Measurements from ENCODE around the gene CDH5. TPM values are rescaled to one million over a fixed set of nuclear protein-coding genes. Genes with fewer than 3 reads are reported as not detected.

Gene CDH5
- total and polyA plus RNA-seq, 2 of the 4 experiments (the other 2 are of a cell fraction): not detected

GRCh38 chr16:66399930-66400329 is 33.4 kb downstream of the CDH5 start:
- H3K18ac ChIP-seq (ENCODE audit: low read depth, low read length): no peak overlapping the region
- DNase-seq: no peak
- H4K5ac ChIP-seq (ENCODE audit: low read depth, low read length): no peak overlapping the region
- no peak overlapping the region for H3K4me3 ChIP-seq (ENCODE audit: insufficient read depth, low read depth, low read length)
- no peak for ATAC-seq (ENCODE audit: low read depth)
- ChIA-PET POLR2A (ENCODE audit: unreplicated experiment) (no interaction called here), CTCF (no interaction called here)
- no CpG with 5 or more reads among the region's 3 CpGs for WGBS, 2 experiments (ENCODE audit: extremely low coverage in 2 of 2, insufficient read length in 1 of 2)
- H4K20me1 ChIP-seq (ENCODE audit: insufficient read depth, low read length): no peaks in the 10 kb centered on the region
- no peak overlapping the region for H3K56ac ChIP-seq (ENCODE audit: extremely low read depth, insufficient read depth, low read length)
- H3K27ac ChIP-seq (ENCODE audit: insufficient read depth, low read length): no peak overlapping the region
- H3K79me1 ChIP-seq (ENCODE audit: low read depth in 1 of 2, low read length in 2 of 2): no peaks in the 10 kb centered on the region
- H4K8ac ChIP-seq (ENCODE audit: low read depth in 2 of 2, low read length in 2 of 2): no peak overlapping the region
- dilution Hi-C loops (cut with HindIII; ENCODE audit: low sequenced_read_pairs, unreplicated experiment): no loop called here
- no peak overlapping the region for H3K9ac ChIP-seq (ENCODE audit: low read depth, low read length)
- no peak overlapping the region for H3K4ac ChIP-seq (ENCODE audit: low read depth, low read length)
- no peak overlapping the region for H3K23ac ChIP-seq (ENCODE audit: low read depth, low read length)
- H2AFZ ChIP-seq (replicated peaks; ENCODE audit: low read length, poor library complexity): no peak overlapping the region
- TF ChIP-seq RCOR1 (IDR thresholded peaks at IDR 0.05; ENCODE audit: insufficient replicate concordance, low read length): no peak
- no peak for TF ChIP-seq SMC3 (IDR thresholded peaks at IDR 0.05; ENCODE audit: low read depth, low read length)
- no peak for TF ChIP-seq ELK1 (IDR thresholded peaks at IDR 0.05; ENCODE audit: borderline replicate concordance, low read depth, low read length)
- TF ChIP-seq POLR2A (IDR thresholded peaks at IDR 0.05; ENCODE audit: low read depth, low read length): no peak
- TF ChIP-seq CTCF (conservative IDR thresholded peaks at IDR 0.05; ENCODE audit: low read depth, low read length): no peak
- no peak for TF ChIP-seq BHLHE40 (IDR thresholded peaks at IDR 0.05; ENCODE audit: low read depth, low read length)
- no peak for TF ChIP-seq RFX5 (IDR thresholded peaks at IDR 0.05; ENCODE audit: low read depth, low read length)
- TF ChIP-seq NFE2L2 (IDR thresholded peaks at IDR 0.05; ENCODE audit: low read depth, low read length): no peak
- TF ChIP-seq FOS (IDR thresholded peaks at IDR 0.05; ENCODE audit: low read depth, low read length): no peak
- TF ChIP-seq CHD1 (IDR thresholded peaks at IDR 0.05; ENCODE audit: low read depth, low read length): no peak
- no peak for TF ChIP-seq USF2 (IDR thresholded peaks at IDR 0.05; ENCODE audit: low read depth, low read length)
- no peak for TF ChIP-seq MAFK (IDR thresholded peaks at IDR 0.05; ENCODE audit: low read depth, low read length)
- no peak for TF ChIP-seq MXI1 (IDR thresholded peaks at IDR 0.05; ENCODE audit: borderline replicate concordance, low read depth, low read length)
- no peak for TF ChIP-seq CEBPB (IDR thresholded peaks at IDR 0.05; ENCODE audit: low read depth, low read length)
- no peak for TF ChIP-seq RAD21 (IDR thresholded peaks at IDR 0.05; ENCODE audit: low read length)
- no peak for TF ChIP-seq MAZ (IDR thresholded peaks at IDR 0.05; ENCODE audit: borderline replicate concordance, low read depth, low read length)
- H3K9me3 ChIP-seq (ENCODE audit: control insufficient read depth, insufficient read depth, low read length): no peaks in the 10 kb centered on the region; the same call in 1 of the 2 replicates
- H2BK120ac ChIP-seq (ENCODE audit: low read depth, low read length): no peak overlapping the region
- intact Hi-C loops (cut with micrococcal nuclease): loop anchor here (10.0 kb wide), 1 partner anchor 345 kb away; no protein-coding TSS in a partner anchor
- no TSS peak for BruUV-seq (replicated peaks)
- no peak overlapping the region for H2AK5ac ChIP-seq (ENCODE audit: low read depth, low read length)
- H3K14ac ChIP-seq (replicated peaks; ENCODE audit: low read depth, low read length): no peak overlapping the region
- peaks cover 36% of the 10 kb centered on the region for H3K27me3 ChIP-seq (ENCODE audit: control insufficient read depth, insufficient read depth, low read length)
- no peak overlapping the region for H2AK9ac ChIP-seq (replicated peaks; ENCODE audit: low read depth, low read length, poor library complexity)
- no peak overlapping the region for H3K4me2 ChIP-seq (ENCODE audit: low read depth, low read length)
- H2BK20ac ChIP-seq (ENCODE audit: low read depth, low read length): no peak overlapping the region
- no peaks in the 10 kb centered on the region for H3K4me1 ChIP-seq (ENCODE audit: control insufficient read depth, insufficient read depth, low read length)
- H4K91ac ChIP-seq (ENCODE audit: insufficient read depth, low read depth, low read length): no peak overlapping the region
- no peaks in the 10 kb centered on the region for H3K9me1 ChIP-seq (ENCODE audit: insufficient read depth, low read length)
- in situ Hi-C loops (cut with MboI; ENCODE audit: low sequenced_read_pairs): loop anchor here (10.0 kb wide), 1 partner anchor 465 kb away; no protein-coding TSS in a partner anchor
- H3K36me3 ChIP-seq (ENCODE audit: control insufficient read depth, insufficient read depth, low read length): no peaks in the 10 kb centered on the region
- H2BK5ac ChIP-seq (ENCODE audit: low read depth, low read length, poor library complexity, severe bottlenecking): no peak overlapping the region
- H2BK15ac ChIP-seq (ENCODE audit: low read depth, low read length): no peak overlapping the region

Data from IMR-90 (cell line).